GM12878 (cell line): ENCODE data around the gene MND1. TPM values are rescaled to one million over a fixed set of nuclear protein-coding genes. Genes with fewer than 3 reads are reported as not detected.

Experiments
- ATAC-seq: fragments of 200-7000 bp; cut with Tn5 transposase; 3 replicates; pipeline ENCODE4 v1.9.1; 2020; ENCODE audit warnings: mild to moderate bottlenecking, moderate library complexity
- BruUV-seq: library from RNA; stranded (reverse); fragments of 400-500 nt; replicated peaks from 2 replicates; lab custom pipeline; 2021; lab: Mats Ljungman, UMichigan
- CTCF ChIA-PET: fragments of 300-600 bp; sonication (Branson Sonifier 250); formaldehyde crosslinking; extraction: SDS; loops from one replicate; lab custom pipeline; 2021; ENCODE audit warnings: inconsistent platforms; lab: Yijun Ruan, JAX
- POLR2A ChIA-PET: fragments of 350-600 bp; formaldehyde crosslinking; extraction: SDS; loops from one replicate; lab custom pipeline; 2021; ENCODE audit warnings: inconsistent platforms; lab: Charles Lee
- RAD21 ChIA-PET: fragments of 300-600 bp; sonication (Branson Sonifier 250); formaldehyde crosslinking; loops from one replicate; lab custom pipeline; 2023; ENCODE audit warnings: antibody characterized with exemption; ENCODE audit not compliant: unreplicated experiment; lab: Charles Lee
- SMC1A ChIA-PET: fragments of 300-600 bp; sonication (Branson Sonifier 250); formaldehyde crosslinking; loops from one replicate; lab custom pipeline; 2023; ENCODE audit not compliant: unreplicated experiment, uncharacterized antibody; lab: Charles Lee
- DNase-seq: peaks from one replicate; pipeline ENCODE4 v3.0.0-alpha.2; 2011; ENCODE audit warnings: low read depth, low spot score
- FAIRE-seq: peaks from 3 replicates; lab custom pipeline; 2011; peaks lifted over from hg19 to GRCh38; lab: Jason Lieb, UNC
- H2AFZ ChIP-seq: 2 replicates; pipeline ENCODE4 v1.6.0; 2011; ENCODE audit warnings: low read depth, low read length, control low read depth; ENCODE audit not compliant: control insufficient read depth
- H3K27ac ChIP-seq: 2 replicates; pipeline ENCODE4 v1.5.1; 2011; ENCODE audit warnings: control low read depth; ENCODE audit not compliant: control insufficient read depth, insufficient read depth
- H3K27me3 ChIP-seq, 2 experiments: replicated peaks in 1 of 2; 2 replicates each; pipeline versions ENCODE4 v1.6.0 to v1.6.1; 2011; ENCODE audit warnings: low read length in 1 of 2; ENCODE audit not compliant: control insufficient read depth in 2 of 2, insufficient read depth in 2 of 2
- H3K36me3 ChIP-seq, 2 experiments: 2 replicates each; pipeline ENCODE4 v1.5.1; 2011; ENCODE audit warnings: low read length in 1 of 2; ENCODE audit not compliant: control insufficient read depth in 2 of 2, insufficient read depth in 2 of 2
- H3K4me1 ChIP-seq: 2 replicates; pipeline ENCODE4 v1.6.1; 2011; ENCODE audit warnings: mild to moderate bottlenecking, low read length, moderate library complexity, mixed read lengths; ENCODE audit not compliant: control insufficient read depth, insufficient read depth
- H3K4me2 ChIP-seq: 2 replicates; pipeline ENCODE4 v1.6.0; 2011; ENCODE audit warnings: control low read depth; ENCODE audit not compliant: control insufficient read depth, insufficient read depth
- H3K4me3 ChIP-seq: fragments of 200-600 bp; sonication (generic); 2 replicates; pipeline ENCODE4 v1.5.1; 2016
- H3K79me2 ChIP-seq: 2 replicates; pipeline ENCODE4 v1.6.0; 2011; ENCODE audit warnings: low read length; ENCODE audit not compliant: control insufficient read depth, insufficient read depth
- H3K9ac ChIP-seq: 2 replicates; pipeline ENCODE4 v1.8.0; 2011; ENCODE audit warnings: low read length, control low read depth, mixed read lengths; ENCODE audit not compliant: control insufficient read depth, insufficient read depth
- H3K9me3 ChIP-seq: replicated peaks from 3 replicates; pipeline ENCODE4 v1.5.1; 2011; ENCODE audit warnings: mild to moderate bottlenecking, low read length; ENCODE audit not compliant: control insufficient read depth, insufficient read depth
- H4K20me1 ChIP-seq: 2 replicates; pipeline ENCODE4 v1.6.0; 2011; ENCODE audit not compliant: control insufficient read depth, insufficient read depth
- CHD2 ChIP-seq: IDR thresholded peaks from 2 replicates; pipeline ENCODE4 v1.6.1; 2011; ENCODE audit warnings: low read depth, low read length, improper control_type of control experiment, borderline replicate concordance
- CUX1 ChIP-seq: IDR thresholded peaks from 2 replicates; pipeline ENCODE4 v1.6.1; 2012; ENCODE audit warnings: improper control_type of control experiment, low read depth, low read length; ENCODE audit not compliant: insufficient replicate concordance
- PKNOX1 ChIP-seq: fragments of 450-650 bp; IDR thresholded peaks from 2 replicates; pipeline ENCODE4 v1.6.1; 2016; ENCODE audit warnings: mild to moderate bottlenecking
- RUNX3 ChIP-seq: IDR thresholded peaks from 2 replicates; pipeline ENCODE4 v1.6.1; 2012; ENCODE audit warnings: low read length, inconsistent platforms
- ZNF384 ChIP-seq: IDR thresholded peaks from 2 replicates; pipeline ENCODE4 v1.6.1; 2012; ENCODE audit warnings: low read depth, mild to moderate bottlenecking, low read length, improper control_type of control experiment, borderline replicate concordance
- WGBS: methylation state at CpG from one replicate; pipeline ENCODE4 v1.1.6; 2016; ENCODE audit warnings: low lambda C conversion rate; ENCODE audit not compliant: insufficient replicate concordance, insufficient coverage; ENCODE audit errors: missing lambda C conversion rate; 5-methylcytosine and 5-hydroxymethylcytosine counted together
- in situ Hi-C: fragments of 300-500 bp; cut with MboI; formaldehyde crosslinking; loops from 9 replicates; pipeline ENCODE4 v1.14.3; 2018; ENCODE audit warnings: mixed read lengths
- intact Hi-C: fragments of 100-400 bp; cut with micrococcal nuclease; formaldehyde crosslinking; loops from one replicate; pipeline ENCODE4 v1.14.2; 2022; ENCODE audit not compliant: unreplicated experiment
- polyA plus RNA-seq, 11 experiments: library from polyadenylated mRNA; depleted of rRNA in 4 of 11; unstranded in 6 of 11; stranded (reverse) in 5 of 11; fragments of >200 nt; fragmentation: Nextera tagmentation in 4 of 11; fragmentation: Illumina TruSeq in 1 of 11; extraction: Ambion mirVana in 4 of 11; extraction: Trizol in 1 of 11; gene quantifications; 1 replicate in 1 of 11; 2 replicates in 10 of 11; pipeline versions ENCODE4 v1.2.1 to v1.2.3, GENCODE V29; 2011 to 2016; ENCODE audit warnings: inconsistent platforms in 2 of 11, missing spikeins in 2 of 11, low read depth in 1 of 11
- total RNA-seq, 4 experiments: library from RNA; depleted of rRNA in 3 of 4; stranded (reverse); fragments of >200 nt in 3 of 4; fragmentation: Illumina TruSeq in 1 of 4; extraction: Trizol in 1 of 4; gene quantifications; 2 replicates each; pipeline versions ENCODE4 v1.2.1 to v1.2.3, GENCODE V29; 2013 to 2021

The MND1 gene
- total and polyA plus RNA-seq, 10 of the 15 experiments (the other 5 are each of a cell fraction or from before 2014, with no cell fraction given) = 17.7 to 58.1 (median 47.3) TPM

- Histone ChIP-seq H3K27ac (no peak overlapping the region), H3K4me1 (0 out of 2 replicates have a peak, but pooled peaks cover 2% of the 10 kb centered on the region), H3K36me3 (no peaks in the 10 kb centered on the region), H3K4me2 (no peak overlapping the region), H3K79me2 (no peaks in the 10 kb centered on the region), H2AFZ (no peak overlapping the region), H4K20me1 (no peaks in the 10 kb centered on the region), H3K4me3 (no peak overlapping the region), H3K27me3 (no peaks in the 10 kb centered on the region), H3K9ac (no peak overlapping the region), H3K9me3 (no peaks in the 10 kb centered on the region)
- in situ Hi-C loops (no loop called here), intact Hi-C loops (no loop called here)
- ChIA-PET RAD21 (no interaction called here), CTCF (no interaction called here), POLR2A (interaction anchor here (0.7 kb wide), 1 partner anchor 12 kb away, joined by 10 read pairs; no protein-coding TSS in a partner anchor), SMC1A (no interaction called here)
- no peak for ATAC-seq
- FAIRE-seq = no peak
- no CpG with 5 or more reads among the region's 1 CpG for WGBS
- TF ChIP-seq RUNX3 (no peak), PKNOX1 (no peak), CUX1 (no peak), ZNF384 (peak; percentile 6; the same call in 1 of the 2 replicates), CHD2 (no peak)
- no peak for DNase-seq
- no TSS peak for BruUV-seq
These were observed 39.7 kb downstream of the MND1 start for GRCh38 chr4:153384160-153384559.
